Measurements from ENCODE around the gene RBM34.

DNA sequence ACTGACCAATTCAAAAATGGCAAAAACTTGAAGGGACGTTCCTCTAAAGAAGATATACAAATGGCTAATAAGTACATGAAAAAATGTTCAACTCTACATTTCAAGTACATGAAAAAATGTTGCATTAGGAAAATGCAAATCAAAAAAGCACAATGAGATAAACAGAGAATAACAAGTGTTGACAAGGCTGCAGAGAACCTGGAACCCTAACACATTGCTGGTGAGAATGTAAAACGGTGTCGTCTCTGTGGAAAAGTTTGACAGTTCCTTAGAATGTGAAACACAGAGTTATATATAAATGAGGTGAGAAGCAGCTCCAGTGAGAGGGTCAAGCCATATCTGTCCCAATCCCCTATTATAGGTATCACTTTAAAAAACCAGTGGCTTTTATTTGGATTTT lies 44.6 kb upstream of the RBM34 start:
- TF ChIP-seq JUN (IDR thresholded peaks at IDR 0.05; ENCODE audit: borderline replicate concordance, insufficient read depth, insufficient read length, low read depth) (no peak), EZH2 (IDR thresholded peaks at IDR 0.05; ENCODE audit: borderline replicate concordance, low read depth, low read length, severe bottlenecking) (no peak), CTCF (IDR thresholded peaks at IDR 0.05; ENCODE audit: extremely low read depth in 1 of 2, insufficient read depth in 1 of 2, low read depth in 1 of 2, low read length in 2 of 2) (no peak), POLR2A (IDR thresholded peaks at IDR 0.05; ENCODE audit: low read depth, low read length) (no peak), POLR2AphosphoS5 (IDR thresholded peaks at IDR 0.05; ENCODE audit: insufficient read depth, low read depth, low read length) (no peak), MAX (IDR thresholded peaks at IDR 0.05; ENCODE audit: insufficient read depth, insufficient read length) (no peak), FOS (IDR thresholded peaks at IDR 0.05; ENCODE audit: borderline replicate concordance, insufficient read depth, low read length) (no peak), MYC (IDR thresholded peaks at IDR 0.05; ENCODE audit: low read depth, low read length) (no peak), GATA2 (IDR thresholded peaks at IDR 0.05; ENCODE audit: insufficient read depth, insufficient read length, low read depth, low read length) (no peak)
